Neural progenitor cell (in vitro differentiated cells): ENCODE data around the gene RPS19. TPM values are rescaled to one million over a fixed set of nuclear protein-coding genes. Genes with fewer than 3 reads are reported as not detected.

Experiments
- DNase-seq: peaks from one replicate; pipeline ENCODE4 v3.0.0-alpha.2; 2016; ENCODE audit warnings: low spot score
- H2AFZ ChIP-seq: fragments of 200-600 bp; sonication (generic); replicated peaks from 2 replicates; pipeline ENCODE4 v1.6.1; 2016; ENCODE audit warnings: antibody characterized with exemption
- H3F3A ChIP-seq: fragments of 200-600 bp; sonication (generic); 2 replicates; pipeline ENCODE4 v1.6.1; 2016; ENCODE audit warnings: antibody characterized with exemption, low read depth
- H3K27ac ChIP-seq: fragments of 200-600 bp; sonication (generic); 2 replicates; pipeline ENCODE4 v1.5.1; 2016; ENCODE audit warnings: mild to moderate bottlenecking
- H3K27me3 ChIP-seq: fragments of 200-600 bp; sonication (generic); 2 replicates; pipeline ENCODE4 v1.6.1; 2016; ENCODE audit warnings: mild to moderate bottlenecking, moderate library complexity
- H3K36me3 ChIP-seq: fragments of 200-600 bp; sonication (generic); 2 replicates; pipeline ENCODE4 v1.5.1; 2016
- H3K4me1 ChIP-seq: fragments of 200-600 bp; sonication (generic); 2 replicates; pipeline ENCODE4 v1.6.1; 2016; ENCODE audit warnings: mixed run types
- H3K4me2 ChIP-seq: fragments of 200-600 bp; sonication (generic); 2 replicates; pipeline ENCODE4 v1.6.1; 2016
- H3K4me3 ChIP-seq: fragments of 200-600 bp; sonication (generic); 2 replicates; pipeline ENCODE4 v1.5.1; 2016
- H3K79me2 ChIP-seq: fragments of 200-600 bp; sonication (generic); 2 replicates; pipeline ENCODE4 v1.6.1; 2016; ENCODE audit warnings: low read depth
- H3K9ac ChIP-seq: fragments of 200-600 bp; sonication (generic); 2 replicates; pipeline ENCODE4 v1.6.1; 2016
- H3K9me3 ChIP-seq: fragments of 200-600 bp; sonication (generic); 2 replicates; pipeline ENCODE4 v1.5.1; 2016; ENCODE audit warnings: low read depth
- H4K20me1 ChIP-seq: fragments of 200-600 bp; sonication (generic); 2 replicates; pipeline ENCODE4 v1.6.1; 2016; ENCODE audit warnings: low read depth
- H3K27ac Mint-ChIP-seq: 3 replicates; pipeline ENCODE4 v1.8.0; 2021; ENCODE audit warnings: mixed read lengths
- H3K27me3 Mint-ChIP-seq: 2 replicates; pipeline ENCODE4 v1.8.0; 2022; ENCODE audit warnings: low read depth, mild to moderate bottlenecking, inconsistent platforms, moderate library complexity, mixed read lengths; ENCODE audit not compliant: insufficient read depth
- H3K36me3 Mint-ChIP-seq: 3 replicates; pipeline ENCODE4 v1.8.0; 2021; ENCODE audit warnings: mixed read lengths
- H3K4me1 Mint-ChIP-seq: 3 replicates; pipeline ENCODE4 v1.8.0; 2021; ENCODE audit warnings: mixed read lengths
- H3K4me3 Mint-ChIP-seq: 3 replicates; pipeline ENCODE4 v1.8.0; 2021; ENCODE audit warnings: mild to moderate bottlenecking, moderate library complexity, mixed read lengths
- H3K9me3 Mint-ChIP-seq: 3 replicates; pipeline ENCODE4 v1.8.0; 2020; ENCODE audit warnings: mixed read lengths
- EZH2 ChIP-seq: fragments of 200-600 bp; sonication (generic); IDR thresholded peaks from 2 replicates; pipeline ENCODE4 v1.6.1; 2017; ENCODE audit warnings: antibody characterized with exemption, mild to moderate bottlenecking, moderate library complexity
- EZH2phosphoT487 ChIP-seq: fragments of 200-600 bp; sonication (generic); IDR thresholded peaks from 2 replicates; pipeline ENCODE4 v1.6.1; 2017; ENCODE audit warnings: antibody characterized with exemption
- total RNA-seq: library from RNA; depleted of rRNA; stranded (reverse); fragments of >200 nt; gene quantifications from 2 replicates; pipeline ENCODE4 v1.2.3, GENCODE V29; 2015; ENCODE audit warnings: low replicate concordance
- TF ChIP-seq, protein P1 (sequence below): fragments of 200-600 bp; sonication (generic); IDR thresholded peaks from 2 replicates; pipeline ENCODE4 v1.5.1; 2017; ENCODE audit warnings: antibody characterized with exemption, mild to moderate bottlenecking

The RPS19 gene
- total RNA-seq, 1 donor from 2014 or later = 1,422 TPM

DNA sequence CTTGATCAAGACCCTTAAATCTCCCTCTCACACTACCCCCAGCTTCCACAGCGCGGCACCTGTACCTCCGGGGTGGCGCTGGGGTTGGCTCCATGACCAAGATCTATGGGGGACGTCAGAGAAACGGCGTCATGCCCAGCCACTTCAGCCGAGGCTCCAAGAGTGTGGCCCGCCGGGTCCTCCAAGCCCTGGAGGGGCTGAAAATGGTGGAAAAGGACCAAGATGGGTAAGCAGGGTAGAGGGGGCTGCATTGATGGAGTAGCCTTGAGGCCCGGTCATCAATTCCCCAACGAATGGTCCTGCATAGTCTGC lies 8.9 kb downstream of the RPS19 start:
- Mint-ChIP-seq H3K27me3 (peaks cover 3% of the 10 kb centered on the region), H3K36me3 (peaks cover 21% of the 10 kb centered on the region), H3K9me3 (no peaks in the 10 kb centered on the region), H3K27ac (no peak overlapping the region), H3K4me3 (no peak overlapping the region), H3K4me1 (peaks cover 3% of the 10 kb centered on the region)
- DNase-seq = no peak
- no peaks in the 10 kb centered on the region for H3K27me3 ChIP-seq
- peak overlapping the region; percentile 67 for H3K27ac ChIP-seq
- no peak overlapping the region for H3K9ac ChIP-seq
- H3F3A ChIP-seq = peaks cover 82% of the 10 kb centered on the region
- no peak overlapping the region for H3K4me3 ChIP-seq
- peaks cover 5% of the 10 kb centered on the region for H3K36me3 ChIP-seq
- peaks cover 48% of the 10 kb centered on the region for H3K79me2 ChIP-seq
- peaks cover 93% of the 10 kb centered on the region for H4K20me1 ChIP-seq
- TF ChIP-seq EZH2phosphoT487 (no peak), EZH2 (no peak)
- TF ChIP-seq, protein P1, sequence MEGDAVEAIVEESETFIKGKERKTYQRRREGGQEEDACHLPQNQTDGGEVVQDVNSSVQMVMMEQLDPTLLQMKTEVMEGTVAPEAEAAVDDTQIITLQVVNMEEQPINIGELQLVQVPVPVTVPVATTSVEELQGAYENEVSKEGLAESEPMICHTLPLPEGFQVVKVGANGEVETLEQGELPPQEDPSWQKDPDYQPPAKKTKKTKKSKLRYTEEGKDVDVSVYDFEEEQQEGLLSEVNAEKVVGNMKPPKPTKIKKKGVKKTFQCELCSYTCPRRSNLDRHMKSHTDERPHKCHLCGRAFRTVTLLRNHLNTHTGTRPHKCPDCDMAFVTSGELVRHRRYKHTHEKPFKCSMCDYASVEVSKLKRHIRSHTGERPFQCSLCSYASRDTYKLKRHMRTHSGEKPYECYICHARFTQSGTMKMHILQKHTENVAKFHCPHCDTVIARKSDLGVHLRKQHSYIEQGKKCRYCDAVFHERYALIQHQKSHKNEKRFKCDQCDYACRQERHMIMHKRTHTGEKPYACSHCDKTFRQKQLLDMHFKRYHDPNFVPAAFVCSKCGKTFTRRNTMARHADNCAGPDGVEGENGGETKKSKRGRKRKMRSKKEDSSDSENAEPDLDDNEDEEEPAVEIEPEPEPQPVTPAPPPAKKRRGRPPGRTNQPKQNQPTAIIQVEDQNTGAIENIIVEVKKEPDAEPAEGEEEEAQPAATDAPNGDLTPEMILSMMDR = no peak
- H3K9me3 ChIP-seq = no peaks in the 10 kb centered on the region
- H3K4me2 ChIP-seq = no peak overlapping the region
- no peak overlapping the region for H2AFZ ChIP-seq
- no peaks in the 10 kb centered on the region for H3K4me1 ChIP-seq

DNA sequence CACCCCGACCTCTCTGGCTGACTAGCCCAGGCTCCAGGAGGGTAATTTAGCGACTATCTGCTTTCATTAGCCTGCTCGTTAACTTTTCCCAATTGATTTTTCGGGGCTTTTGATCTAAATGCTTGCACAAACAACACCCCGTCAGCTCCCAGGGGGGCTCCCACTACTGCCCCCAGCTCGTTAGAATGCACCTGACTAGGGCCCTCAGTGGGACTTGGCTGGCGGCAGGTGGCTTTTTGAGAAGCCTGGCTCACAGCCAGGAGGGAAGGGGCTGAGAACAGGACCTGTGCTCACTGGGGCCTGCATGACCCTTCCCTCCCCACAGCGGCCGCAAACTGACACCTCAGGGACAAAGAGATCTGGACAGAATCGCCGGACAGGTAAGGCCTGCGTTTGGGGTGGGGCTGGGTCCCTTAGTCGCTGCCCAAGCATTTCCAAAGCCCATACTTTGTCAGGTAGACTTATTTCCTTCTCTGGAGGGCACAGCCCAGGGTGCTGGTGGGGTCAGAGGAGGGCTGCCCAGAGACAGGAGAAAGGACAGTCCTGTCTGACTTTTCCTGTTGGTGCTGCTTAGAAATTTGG lies 9.4 kb downstream of the RPS19 start:
- Mint-ChIP-seq H3K36me3 (peaks cover 16% of the 10 kb centered on the region), H3K4me1 (no peaks in the 10 kb centered on the region), H3K27ac (no peak overlapping the region), H3K4me3 (no peak overlapping the region), H3K27me3 (peaks cover 2% of the 10 kb centered on the region), H3K9me3 (no peaks in the 10 kb centered on the region)
- Histone ChIP-seq H3K79me2 (peaks cover 42% of the 10 kb centered on the region), H3K9ac (no peak overlapping the region), H3K4me2 (no peak overlapping the region), H3K9me3 (no peaks in the 10 kb centered on the region), H3K36me3 (peaks cover 5% of the 10 kb centered on the region), H3K4me3 (no peak overlapping the region), H3K4me1 (no peaks in the 10 kb centered on the region), H3K27me3 (no peaks in the 10 kb centered on the region), H3K27ac (no peak overlapping the region), H4K20me1 (peaks cover 88% of the 10 kb centered on the region), H2AFZ (no peak overlapping the region), H3F3A (peaks cover 82% of the 10 kb centered on the region)
- no peak for DNase-seq
- TF ChIP-seq, protein P1 = no peak
- TF ChIP-seq EZH2phosphoT487 (no peak), EZH2 (no peak)

DNA sequence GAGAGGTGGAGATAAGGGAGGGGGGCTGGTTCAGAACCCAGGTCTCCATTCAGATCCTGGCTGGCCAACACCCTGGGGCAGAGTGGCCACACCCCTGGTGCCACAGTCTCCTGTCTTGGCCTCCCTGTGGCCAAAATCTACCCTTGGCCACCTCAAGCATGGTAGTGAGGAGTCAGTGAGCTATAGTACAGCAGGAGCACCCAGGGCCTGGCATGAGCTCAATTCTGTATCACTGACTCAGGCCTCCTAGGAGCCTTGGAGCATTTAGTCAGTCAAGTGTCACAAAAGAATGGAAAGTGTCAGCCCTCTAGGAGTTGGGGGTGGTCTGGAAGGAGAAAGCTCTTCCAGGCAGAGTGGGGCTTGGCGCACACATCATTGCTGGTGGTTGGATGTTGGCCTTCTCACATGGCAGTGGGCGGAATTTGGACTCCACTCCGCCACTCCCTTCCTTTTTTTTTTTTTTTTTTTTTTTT lies 10.4 kb downstream of the RPS19 start:
- H3K4me3 Mint-ChIP-seq = no peak overlapping the region
- no peak for DNase-seq
- no peaks in the 10 kb centered on the region for H3K4me1 ChIP-seq
- peaks cover 10% of the 10 kb centered on the region for H3K36me3 Mint-ChIP-seq
- H3K9me3 ChIP-seq = no peaks in the 10 kb centered on the region
- no peak for TF ChIP-seq EZH2
- TF ChIP-seq, protein P1 = no peak
- TF ChIP-seq EZH2phosphoT487 = no peak
- H3K27ac ChIP-seq = no peak overlapping the region
- no peaks in the 10 kb centered on the region for H3K4me1 Mint-ChIP-seq
- H3K9ac ChIP-seq = no peak overlapping the region
- no peak overlapping the region for H2AFZ ChIP-seq
- no peaks in the 10 kb centered on the region for H3K9me3 Mint-ChIP-seq
- no peak overlapping the region for H3K4me2 ChIP-seq
- peaks cover 2% of the 10 kb centered on the region for H3K27me3 Mint-ChIP-seq
- H3K27ac Mint-ChIP-seq = no peak overlapping the region
- no peak overlapping the region for H3K4me3 ChIP-seq
- H3F3A ChIP-seq = peaks cover 73% of the 10 kb centered on the region
- no peaks in the 10 kb centered on the region for H3K27me3 ChIP-seq
- peaks cover 78% of the 10 kb centered on the region for H4K20me1 ChIP-seq
- H3K36me3 ChIP-seq = no peaks in the 10 kb centered on the region
- H3K79me2 ChIP-seq = peaks cover 33% of the 10 kb centered on the region
